Measurements from ENCODE around the gene DBN1.

DBN1 gene

GRCh38 chr5:177474846-177475562 lies 1.6 kb upstream of the DBN1 start:
- DNase-seq (ENCODE audit: low read depth, low spot score), result no peak
- no peak for TF ChIP-seq CTCF (IDR thresholded peaks at IDR 0.05; ENCODE audit: low read depth, low read length)
- in situ Hi-C loops (cut with HindIII; ENCODE audit: low sequenced_read_pairs), result no loop called here
- H3K4me3 ChIP-seq (ENCODE audit: low read depth, low read length), result no peak overlapping the region

- no peak overlapping the region for H3K4me3 ChIP-seq (ENCODE audit: low read depth, low read length)
- TF ChIP-seq CTCF (IDR thresholded peaks at IDR 0.05; ENCODE audit: low read depth, low read length), result no peak
- no peak for DNase-seq (ENCODE audit: low read depth, low spot score)
- in situ Hi-C loops (cut with HindIII; ENCODE audit: low sequenced_read_pairs), result no loop called here
Observed at GRCh38 chr5:177474002-177474476, 605 bp upstream of the DBN1 start.

- DNase-seq (ENCODE audit: low read depth, low spot score), result peak; percentile 38
- H3K4me3 ChIP-seq (ENCODE audit: low read depth, low read length), result peak overlapping the region; percentile 87
- TF ChIP-seq CTCF (IDR thresholded peaks at IDR 0.05; ENCODE audit: low read depth, low read length), result peak; percentile 4
- in situ Hi-C loops (cut with HindIII; ENCODE audit: low sequenced_read_pairs), result no loop called here
Observed at GRCh38 chr5:177472460-177473442, 683 bp downstream of the DBN1 start.

GRCh38 chr5:177471610-177472356 lies 1.7 kb downstream of the DBN1 start:
- in situ Hi-C loops (cut with HindIII; ENCODE audit: low sequenced_read_pairs), result no loop called here
- no peak for TF ChIP-seq CTCF (IDR thresholded peaks at IDR 0.05; ENCODE audit: low read depth, low read length)
- DNase-seq (ENCODE audit: low read depth, low spot score), result peak; percentile 42
- peak overlapping the region; percentile 87 for H3K4me3 ChIP-seq (ENCODE audit: low read depth, low read length)

DNA sequence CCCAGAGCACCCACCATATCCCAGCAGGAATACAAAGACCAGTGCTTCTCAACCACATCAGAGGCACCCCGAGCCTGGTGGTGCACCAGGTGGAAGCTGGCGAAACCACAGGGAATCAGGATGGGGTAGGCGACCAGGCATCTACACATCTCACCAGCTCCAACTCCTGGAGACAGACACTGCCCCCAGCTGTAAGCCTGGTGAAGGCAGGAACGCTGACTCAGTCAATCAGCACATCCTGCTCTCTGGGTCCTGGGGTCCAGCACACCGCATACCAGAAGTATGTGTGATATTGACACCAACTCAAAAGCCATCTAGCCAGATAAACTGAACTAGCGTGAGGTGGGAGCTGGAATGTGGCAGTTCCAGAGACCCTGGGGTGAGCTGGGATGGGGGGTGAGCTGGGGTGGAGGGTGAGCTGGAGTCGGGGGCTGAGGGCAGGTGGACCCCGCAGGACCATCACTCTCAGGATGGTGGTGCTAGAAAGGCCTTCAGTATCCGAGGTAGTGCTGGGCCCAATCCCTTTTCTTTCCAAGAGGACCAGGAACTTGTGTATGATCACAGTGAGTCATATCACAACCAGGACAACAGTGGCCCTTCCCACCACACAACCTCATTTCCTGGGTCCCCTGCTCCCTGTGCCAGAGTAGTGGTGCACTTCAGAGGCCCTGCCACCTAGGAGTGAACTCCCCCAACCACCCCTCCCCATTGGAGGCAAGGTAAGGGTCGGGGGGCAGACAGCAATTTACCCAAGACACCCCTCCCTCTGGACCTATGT lies 2.5 kb downstream of the DBN1 start:
- H3K4me3 ChIP-seq (ENCODE audit: low read depth, low read length), result peak overlapping the region; percentile 87
- peak; percentile 39 for DNase-seq (ENCODE audit: low read depth, low spot score)
- no peak for TF ChIP-seq CTCF (IDR thresholded peaks at IDR 0.05; ENCODE audit: low read depth, low read length)
- in situ Hi-C loops (cut with HindIII; ENCODE audit: low sequenced_read_pairs), result no loop called here

All from astrocyte of the spinal cord (primary cell).